Ishikawa (cell line): Measurements from ENCODE around the gene RPL31.

Source experiments
- CEBPB ChIP-seq: IDR thresholded peaks from 2 replicates; pipeline ENCODE4 v1.6.1; 2012
- CREB1 ChIP-seq: IDR thresholded peaks from 2 replicates; pipeline ENCODE4 v1.6.1; 2012; ENCODE audit warnings: low read depth
- EGR1 ChIP-seq: IDR thresholded peaks from 2 replicates; pipeline ENCODE4 v1.6.1; 2012
- EP300 ChIP-seq: IDR thresholded peaks from 2 replicates; pipeline ENCODE4 v1.6.1; 2012; ENCODE audit warnings: borderline replicate concordance
- FOXM1 ChIP-seq: IDR thresholded peaks from 2 replicates; pipeline ENCODE4 v1.6.1; 2012; ENCODE audit warnings: low read depth, borderline replicate concordance
- NFIC ChIP-seq: IDR thresholded peaks from 2 replicates; pipeline ENCODE4 v1.6.1; 2012
- RAD21 ChIP-seq: IDR thresholded peaks from 2 replicates; pipeline ENCODE4 v1.6.1; 2012; ENCODE audit warnings: low read depth
- TAF1 ChIP-seq: IDR thresholded peaks from 2 replicates; pipeline ENCODE4 v1.6.1; 2012; ENCODE audit warnings: low read depth, mild to moderate bottlenecking
- TCF12 ChIP-seq: IDR thresholded peaks from 2 replicates; pipeline ENCODE4 v1.6.1; 2012; ENCODE audit warnings: low read depth
- TEAD4 ChIP-seq: IDR thresholded peaks from 2 replicates; pipeline ENCODE4 v1.6.1; 2012
- YY1 ChIP-seq: IDR thresholded peaks from 2 replicates; pipeline ENCODE4 v1.6.1; 2012; ENCODE audit warnings: low read depth
- ZBTB7A ChIP-seq: IDR thresholded peaks from 2 replicates; pipeline ENCODE4 v1.6.1; 2012; ENCODE audit warnings: low read depth
- TF ChIP-seq, protein P1 (sequence below): IDR thresholded peaks from 2 replicates; pipeline ENCODE4 v1.6.1; 2012; ENCODE audit warnings: low read depth, mild to moderate bottlenecking
- TF ChIP-seq, protein P2 (sequence below): IDR thresholded peaks from 2 replicates; pipeline ENCODE4 v1.6.1; 2012
- TF ChIP-seq, protein P3 (sequence below): IDR thresholded peaks from 2 replicates; pipeline ENCODE4 v1.6.1; 2012

Gene RPL31

DNA sequence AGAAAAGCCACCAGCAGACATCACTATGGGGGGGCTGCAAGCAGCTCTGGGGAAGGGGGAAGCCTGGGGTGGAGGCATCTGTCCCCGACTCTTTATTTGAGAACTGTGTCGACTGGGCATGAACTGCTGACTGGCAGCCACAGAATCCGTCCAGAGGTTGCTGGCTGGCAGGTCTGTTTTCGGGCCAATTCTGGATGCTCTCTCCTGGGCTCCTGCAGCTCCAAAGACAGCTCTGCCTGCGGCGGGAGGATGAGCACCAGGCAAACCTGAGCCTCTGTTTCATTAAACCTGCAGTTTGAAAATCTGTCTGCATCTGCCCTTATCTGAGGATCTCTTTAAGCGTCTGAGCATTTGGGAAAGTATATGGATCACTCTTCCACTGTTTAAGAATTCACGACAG, 34.4 kb upstream of the RPL31 start:
- TF ChIP-seq, protein P1, sequence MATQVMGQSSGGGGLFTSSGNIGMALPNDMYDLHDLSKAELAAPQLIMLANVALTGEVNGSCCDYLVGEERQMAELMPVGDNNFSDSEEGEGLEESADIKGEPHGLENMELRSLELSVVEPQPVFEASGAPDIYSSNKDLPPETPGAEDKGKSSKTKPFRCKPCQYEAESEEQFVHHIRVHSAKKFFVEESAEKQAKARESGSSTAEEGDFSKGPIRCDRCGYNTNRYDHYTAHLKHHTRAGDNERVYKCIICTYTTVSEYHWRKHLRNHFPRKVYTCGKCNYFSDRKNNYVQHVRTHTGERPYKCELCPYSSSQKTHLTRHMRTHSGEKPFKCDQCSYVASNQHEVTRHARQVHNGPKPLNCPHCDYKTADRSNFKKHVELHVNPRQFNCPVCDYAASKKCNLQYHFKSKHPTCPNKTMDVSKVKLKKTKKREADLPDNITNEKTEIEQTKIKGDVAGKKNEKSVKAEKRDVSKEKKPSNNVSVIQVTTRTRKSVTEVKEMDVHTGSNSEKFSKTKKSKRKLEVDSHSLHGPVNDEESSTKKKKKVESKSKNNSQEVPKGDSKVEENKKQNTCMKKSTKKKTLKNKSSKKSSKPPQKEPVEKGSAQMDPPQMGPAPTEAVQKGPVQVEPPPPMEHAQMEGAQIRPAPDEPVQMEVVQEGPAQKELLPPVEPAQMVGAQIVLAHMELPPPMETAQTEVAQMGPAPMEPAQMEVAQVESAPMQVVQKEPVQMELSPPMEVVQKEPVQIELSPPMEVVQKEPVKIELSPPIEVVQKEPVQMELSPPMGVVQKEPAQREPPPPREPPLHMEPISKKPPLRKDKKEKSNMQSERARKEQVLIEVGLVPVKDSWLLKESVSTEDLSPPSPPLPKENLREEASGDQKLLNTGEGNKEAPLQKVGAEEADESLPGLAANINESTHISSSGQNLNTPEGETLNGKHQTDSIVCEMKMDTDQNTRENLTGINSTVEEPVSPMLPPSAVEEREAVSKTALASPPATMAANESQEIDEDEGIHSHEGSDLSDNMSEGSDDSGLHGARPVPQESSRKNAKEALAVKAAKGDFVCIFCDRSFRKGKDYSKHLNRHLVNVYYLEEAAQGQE, result no peak
- TF ChIP-seq CEBPB (no peak), EP300 (no peak), YY1 (no peak), NFIC (no peak), TAF1 (no peak), ZBTB7A (no peak), FOXM1 (no peak), TEAD4 (no peak), EGR1 (no peak), TCF12 (no peak), RAD21 (no peak), CREB1 (no peak)
- TF ChIP-seq, protein P2, sequence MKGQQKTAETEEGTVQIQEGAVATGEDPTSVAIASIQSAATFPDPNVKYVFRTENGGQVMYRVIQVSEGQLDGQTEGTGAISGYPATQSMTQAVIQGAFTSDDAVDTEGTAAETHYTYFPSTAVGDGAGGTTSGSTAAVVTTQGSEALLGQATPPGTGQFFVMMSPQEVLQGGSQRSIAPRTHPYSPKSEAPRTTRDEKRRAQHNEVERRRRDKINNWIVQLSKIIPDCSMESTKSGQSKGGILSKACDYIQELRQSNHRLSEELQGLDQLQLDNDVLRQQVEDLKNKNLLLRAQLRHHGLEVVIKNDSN, result no peak
- TF ChIP-seq, protein P3, sequence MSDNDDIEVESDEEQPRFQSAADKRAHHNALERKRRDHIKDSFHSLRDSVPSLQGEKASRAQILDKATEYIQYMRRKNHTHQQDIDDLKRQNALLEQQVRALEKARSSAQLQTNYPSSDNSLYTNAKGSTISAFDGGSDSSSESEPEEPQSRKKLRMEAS, result no peak

DNA sequence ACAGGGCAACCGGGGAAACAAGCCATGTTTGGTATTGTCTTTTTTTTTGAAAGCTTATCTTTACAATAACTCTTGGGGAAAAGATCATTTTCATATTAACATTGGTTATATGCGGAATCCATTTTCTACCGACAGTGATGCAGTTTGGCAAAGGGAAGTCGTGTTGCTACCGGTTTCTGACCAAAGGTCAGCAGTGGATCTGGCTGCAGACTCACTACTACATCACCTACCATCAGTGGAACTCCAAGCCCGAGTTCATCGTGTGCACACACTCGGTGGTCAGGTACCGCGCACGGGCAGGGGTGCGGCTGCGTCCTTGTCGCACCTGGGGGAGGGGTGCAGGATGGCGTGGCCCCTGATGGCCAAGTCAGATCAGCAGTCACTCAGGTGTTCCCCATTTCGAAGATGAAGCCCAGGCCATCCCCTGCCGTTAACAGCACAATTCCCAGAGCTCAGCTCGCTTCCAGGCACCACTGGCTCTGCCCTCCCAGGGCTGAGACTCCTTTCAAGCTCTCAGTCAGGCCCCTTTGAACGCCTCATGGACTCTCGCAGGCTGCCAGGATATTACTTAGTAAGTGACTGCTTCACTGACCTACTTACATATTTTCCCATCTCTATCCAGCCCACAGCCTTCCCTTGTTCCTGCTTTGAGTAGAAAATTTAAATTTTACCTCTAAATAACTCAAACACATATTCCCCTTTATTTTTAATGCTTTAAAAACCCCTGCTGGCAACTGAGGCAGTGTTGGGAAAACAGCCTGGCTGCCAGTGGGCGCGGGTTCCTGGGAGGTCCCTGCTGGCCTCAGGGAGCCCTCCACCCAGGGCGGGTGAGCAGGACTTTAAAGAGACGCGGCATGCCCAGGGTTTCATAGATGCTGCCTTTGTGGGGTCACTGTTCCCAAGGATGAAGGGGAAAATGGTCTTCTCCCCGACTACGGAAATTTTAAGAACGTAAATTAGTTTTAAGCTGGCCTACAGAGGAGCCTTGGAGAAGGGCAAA, 33.6 kb upstream of the RPL31 start:
- TF ChIP-seq CREB1 (no peak), CEBPB (no peak), EP300 (no peak), YY1 (no peak), FOXM1 (no peak), TEAD4 (no peak), TCF12 (no peak), TAF1 (no peak), RAD21 (no peak)
- TF ChIP-seq, protein P2, result no peak
- TF ChIP-seq, protein P1, result no peak

DNA sequence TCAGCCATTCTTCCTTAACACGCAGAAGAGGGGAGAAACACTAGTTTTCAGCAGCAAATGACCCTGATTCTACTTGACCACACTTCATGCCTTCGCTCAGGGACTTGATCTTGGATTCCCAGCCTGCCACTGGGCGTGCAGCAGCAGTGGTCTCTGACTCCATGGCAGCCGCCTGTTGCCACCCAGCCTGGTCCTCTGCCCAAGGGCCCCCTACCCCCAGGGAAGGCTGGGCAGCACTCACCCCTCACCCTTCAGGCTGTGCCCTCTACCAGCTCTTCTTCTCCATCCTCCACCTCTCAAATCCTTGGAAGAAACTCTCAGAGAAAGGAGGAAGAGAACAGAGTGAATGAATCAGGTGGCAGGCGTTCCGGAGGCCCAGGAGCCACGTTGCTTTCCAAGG, 32.1 kb upstream of the RPL31 start:
- no peak for TF ChIP-seq EP300
- TF ChIP-seq TEAD4, result no peak
- TF ChIP-seq NFIC, result no peak
- no peak for TF ChIP-seq TAF1

DNA sequence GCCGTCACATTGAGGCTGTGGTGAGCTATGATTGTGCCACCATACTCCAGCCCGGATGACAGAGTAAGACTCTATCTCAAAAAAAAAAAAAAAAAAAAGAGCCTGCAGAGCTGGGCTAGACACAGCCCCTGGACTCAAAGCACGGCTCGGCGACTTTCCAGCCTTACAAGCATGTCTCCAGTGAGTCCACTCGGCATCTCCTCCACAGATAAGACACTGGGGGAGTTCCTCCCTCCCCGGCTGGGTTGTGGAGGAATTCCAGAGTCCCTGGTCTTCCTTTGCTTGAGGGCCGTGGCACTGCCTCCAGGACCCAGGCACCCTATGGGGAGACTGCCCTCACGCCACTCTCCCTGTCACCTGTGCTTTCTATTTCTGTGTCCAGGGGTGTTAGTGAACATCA, 30.9 kb upstream of the RPL31 start:
- TF ChIP-seq FOXM1 (no peak), RAD21 (no peak), ZBTB7A (no peak), TEAD4 (no peak)

DNA sequence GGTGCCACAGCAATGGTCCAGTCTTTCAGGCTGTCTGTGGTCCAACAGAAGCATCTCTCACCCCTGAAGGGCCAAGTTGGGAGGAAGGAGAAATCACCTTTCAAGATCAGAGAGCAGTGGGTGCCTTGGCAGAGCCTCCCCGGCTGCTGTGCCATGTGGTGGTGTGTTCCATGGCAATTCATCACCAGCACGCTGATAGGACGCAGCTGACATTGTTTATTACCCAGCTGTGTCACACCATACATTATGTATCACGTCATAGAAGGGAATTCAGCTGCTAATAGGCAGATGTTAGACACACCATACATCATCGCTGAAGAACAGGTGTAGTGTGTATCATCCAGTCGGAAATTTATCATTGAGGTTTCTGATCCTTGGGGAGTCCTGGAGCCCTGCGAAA, 29.6 kb upstream of the RPL31 start:
- no peak for TF ChIP-seq TAF1
- TF ChIP-seq ZBTB7A, result no peak
- no peak for TF ChIP-seq TCF12
- no peak for TF ChIP-seq YY1
- TF ChIP-seq, protein P1, result no peak
- TF ChIP-seq, protein P2, result no peak
- TF ChIP-seq, protein P3, result no peak
- TF ChIP-seq RAD21, result no peak
- no peak for TF ChIP-seq FOXM1
- no peak for TF ChIP-seq CEBPB
- TF ChIP-seq CREB1, result no peak
- no peak for TF ChIP-seq NFIC
- no peak for TF ChIP-seq EGR1
- TF ChIP-seq EP300, result no peak
- TF ChIP-seq TEAD4, result no peak
